Fibroblast of skin of scalp (primary cell): ENCODE data around the gene CDC25B.
"Not testable (repeated sequence)": the region's sequence is repeated elsewhere in the genome, so short reads cannot be mapped to it uniquely, and the experiment has no call there.

Experiments
- DNase-seq: peaks from one replicate; pipeline ENCODE4 v3.0.0-alpha.2; 2013

The CDC25B gene

DNA sequence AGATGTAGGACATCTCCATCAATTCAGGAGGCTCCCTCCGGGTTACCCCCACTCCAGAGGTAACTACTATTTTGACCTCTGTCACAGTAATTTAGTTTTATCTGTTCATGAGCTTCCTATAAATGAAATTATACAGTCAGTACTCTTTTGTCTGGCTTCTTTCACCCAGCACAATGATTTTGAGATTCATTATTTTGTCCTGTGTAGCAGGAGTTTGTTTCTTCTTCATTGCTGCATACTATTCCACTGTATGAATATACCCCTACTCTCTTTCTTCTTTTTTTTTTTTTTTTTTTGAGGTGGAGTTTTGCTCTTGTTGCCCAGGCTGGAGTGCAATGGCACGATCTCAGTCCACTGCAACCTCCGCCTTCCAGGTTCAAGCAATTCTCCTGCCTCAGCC is 12.4 kb downstream of the CDC25B start:
- DNase-seq, result no peak

DNA sequence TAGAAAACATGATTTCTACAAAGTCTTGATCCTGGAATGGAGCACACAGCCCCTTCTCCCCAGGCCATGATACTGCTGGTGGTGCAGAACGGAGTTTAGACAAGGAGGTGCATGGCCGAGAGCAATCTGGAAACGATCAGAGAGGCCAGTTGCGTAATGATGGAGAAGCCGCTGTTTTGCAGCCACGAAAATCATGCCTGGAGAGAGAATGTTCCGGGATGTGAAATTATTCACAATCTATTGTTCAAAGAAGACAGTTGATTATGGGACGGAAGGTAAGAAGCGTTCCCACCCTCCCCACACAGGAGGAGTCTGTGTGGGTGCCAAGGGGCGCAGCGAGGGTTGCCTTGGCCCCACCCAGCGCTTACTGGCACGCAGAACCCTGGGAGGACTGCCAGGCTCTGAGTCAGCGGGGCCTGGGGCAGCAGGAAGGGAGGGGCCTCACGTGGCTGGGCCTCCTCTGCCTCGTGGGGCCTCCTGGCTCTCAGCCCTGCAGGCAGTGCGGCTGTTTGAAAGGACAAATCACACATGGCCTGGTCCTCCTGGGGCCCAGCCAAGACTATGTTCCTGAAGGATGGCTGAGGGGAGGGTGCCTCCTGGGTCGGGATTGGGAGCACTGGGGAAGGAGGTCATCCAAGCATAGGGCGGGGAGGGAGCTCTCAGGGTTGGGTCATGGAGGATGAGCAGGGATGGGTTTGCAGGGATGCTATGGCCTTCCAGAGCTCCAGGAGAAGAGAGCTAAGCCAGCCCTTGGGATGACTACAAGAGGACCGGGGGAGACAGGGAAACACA is 15.6 kb downstream of the CDC25B start:
- DNase-seq, result peak; percentile 99

DNA sequence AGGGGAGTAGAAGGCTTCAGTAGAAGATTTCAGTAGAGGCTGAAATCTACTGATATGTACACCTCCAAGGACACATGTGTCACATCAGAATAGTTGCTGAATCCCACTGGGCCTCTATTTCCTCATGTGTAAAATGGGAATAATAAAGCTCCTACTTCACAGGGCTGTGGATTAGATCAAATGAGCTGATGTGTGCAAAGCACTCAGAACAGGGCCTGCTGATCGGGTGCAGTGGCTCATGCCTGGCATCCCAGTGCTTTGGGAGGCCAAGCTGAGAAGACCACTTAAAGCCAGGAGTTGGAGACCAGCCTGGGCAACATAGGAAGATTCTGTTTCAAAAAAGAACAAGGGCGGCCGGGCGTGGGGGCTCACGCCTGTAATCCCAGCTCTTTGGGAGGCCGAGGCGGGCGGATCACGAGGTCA is 16.2 kb downstream of the CDC25B start:
- no peak for DNase-seq

DNA sequence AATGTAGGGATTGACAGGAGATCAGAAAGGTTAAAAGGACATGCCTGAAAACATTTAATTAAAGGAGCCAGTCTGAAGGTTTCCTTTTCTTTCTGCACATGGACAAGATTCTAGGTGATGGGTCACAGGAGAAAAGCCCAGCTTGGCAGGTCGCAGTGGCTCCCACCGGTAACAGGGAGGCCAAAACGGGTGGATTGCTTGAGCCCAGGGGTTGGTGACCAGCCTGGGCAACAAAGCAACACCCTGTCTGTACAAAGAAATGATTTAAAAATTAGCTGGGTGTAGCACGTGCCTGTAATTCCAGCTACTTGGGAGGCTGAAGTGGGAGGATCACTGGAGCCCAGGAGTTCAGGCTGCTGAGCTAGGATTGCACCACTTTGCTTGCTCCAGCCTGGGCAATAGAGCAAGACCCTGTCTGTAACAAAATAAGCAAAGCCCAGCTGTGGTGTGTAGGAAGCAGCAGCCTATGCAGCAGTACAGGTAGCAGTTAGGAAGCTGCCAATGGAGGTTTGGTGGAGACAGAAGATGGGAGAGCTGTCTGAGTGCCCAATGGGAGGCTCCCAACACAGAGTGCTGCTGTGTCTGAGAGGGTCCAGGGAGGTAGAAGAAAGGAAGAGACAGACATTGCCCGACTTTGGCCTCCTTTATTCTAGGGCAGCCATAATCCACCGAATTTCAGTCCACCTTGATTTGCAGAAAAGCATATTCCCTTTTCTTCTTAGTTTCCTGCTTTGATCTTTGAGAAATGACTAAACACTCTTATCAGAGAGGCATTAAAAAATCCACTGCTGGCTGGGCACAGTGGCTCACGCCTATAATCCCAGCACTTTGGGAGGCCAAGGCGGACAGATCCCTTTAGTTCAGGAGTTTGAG is 17.1 kb downstream of the CDC25B start:
- no peak for DNase-seq

DNA sequence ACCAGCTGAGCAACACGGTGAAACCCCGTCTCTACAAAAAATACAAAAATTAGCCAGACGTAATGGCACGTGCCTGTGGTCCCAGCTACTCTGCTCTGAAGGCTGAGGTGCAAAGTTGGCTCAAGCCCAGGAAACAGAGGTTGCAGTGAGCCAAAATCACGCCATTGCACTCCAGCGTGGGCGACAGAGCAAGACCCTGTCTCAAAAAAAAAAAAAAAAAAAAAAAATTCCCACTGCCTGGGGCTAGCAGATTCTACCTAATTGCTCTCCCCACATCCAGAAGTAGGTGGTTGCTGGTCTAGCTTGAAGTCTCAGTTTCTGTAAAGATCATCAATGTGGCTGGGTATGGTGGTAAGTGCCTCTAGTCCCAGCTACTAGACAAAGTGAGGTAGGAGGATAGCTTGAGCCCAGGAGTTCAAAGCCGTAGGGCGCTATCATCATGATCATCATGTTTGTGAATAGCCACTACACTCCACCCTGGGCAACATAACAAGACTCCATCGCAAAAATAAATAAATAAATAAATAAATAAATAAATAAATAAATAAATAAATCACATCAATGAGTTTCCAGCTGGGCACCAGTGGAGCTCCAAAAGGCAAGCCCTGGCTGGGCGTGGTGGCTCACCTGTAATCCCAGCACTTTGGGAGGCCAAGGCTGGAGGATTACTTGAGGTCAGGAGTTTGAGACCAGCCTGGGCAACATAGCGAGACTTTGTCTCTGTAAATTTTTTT is 17.9 kb downstream of the CDC25B start:
- DNase-seq, result no peak

DNA sequence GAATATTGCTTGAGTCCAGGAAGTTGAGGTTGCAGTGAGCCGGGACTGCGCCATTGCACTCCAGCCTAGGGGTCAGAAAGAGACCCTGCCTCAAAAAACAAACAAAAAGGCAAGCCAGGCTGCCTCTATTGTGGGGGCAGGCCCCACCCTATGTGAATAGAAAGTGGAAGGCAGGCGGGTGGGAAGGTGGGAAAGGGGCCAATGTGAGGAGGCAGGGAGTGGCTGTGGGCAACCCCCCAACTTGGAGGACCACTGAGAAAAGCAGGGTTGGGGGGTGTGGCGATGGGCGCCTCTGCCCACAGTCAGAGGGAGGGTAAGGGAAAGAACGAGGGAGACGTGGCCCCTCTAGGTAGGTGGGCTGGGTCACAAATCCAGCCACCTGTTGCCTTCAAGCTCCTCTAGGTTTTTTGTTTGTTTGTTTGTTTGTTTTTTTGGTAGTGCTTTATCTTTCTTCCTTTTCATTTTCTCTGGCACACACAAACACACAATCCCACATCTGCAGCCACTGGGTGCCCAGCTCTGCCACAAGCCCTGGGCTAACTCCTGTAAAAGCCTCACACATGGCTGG is 18.9 kb downstream of the CDC25B start:
- no peak for DNase-seq

DNA sequence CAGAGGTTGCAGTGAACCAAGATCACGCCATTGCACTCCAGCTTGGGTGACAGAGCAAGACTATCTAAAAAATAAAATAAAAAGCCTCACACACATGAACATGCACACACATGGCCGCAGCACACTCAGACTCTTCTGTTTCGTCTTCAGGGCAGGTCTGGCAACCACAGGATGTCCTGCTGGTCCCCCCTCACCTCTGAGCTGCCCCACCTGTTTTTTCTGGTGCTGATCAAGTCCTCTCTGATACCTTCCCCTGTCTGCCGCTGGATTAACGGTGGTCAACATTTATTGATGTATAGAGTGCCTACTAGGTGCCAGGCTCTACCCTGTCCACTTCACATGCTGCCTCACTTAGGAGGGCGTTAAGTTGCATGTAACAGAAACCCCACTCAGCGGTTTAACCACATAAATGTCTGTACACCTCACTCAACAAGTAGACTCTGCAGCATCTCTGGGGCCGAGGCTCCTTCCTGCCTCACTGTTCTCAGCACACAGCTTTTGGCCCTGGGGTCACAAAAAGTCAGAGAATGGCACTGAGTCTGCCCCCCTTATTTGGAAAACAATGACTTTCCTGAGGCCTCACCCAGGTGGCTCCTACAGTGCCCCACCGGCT is 19.7 kb downstream of the CDC25B start:
- no peak for DNase-seq

DNA sequence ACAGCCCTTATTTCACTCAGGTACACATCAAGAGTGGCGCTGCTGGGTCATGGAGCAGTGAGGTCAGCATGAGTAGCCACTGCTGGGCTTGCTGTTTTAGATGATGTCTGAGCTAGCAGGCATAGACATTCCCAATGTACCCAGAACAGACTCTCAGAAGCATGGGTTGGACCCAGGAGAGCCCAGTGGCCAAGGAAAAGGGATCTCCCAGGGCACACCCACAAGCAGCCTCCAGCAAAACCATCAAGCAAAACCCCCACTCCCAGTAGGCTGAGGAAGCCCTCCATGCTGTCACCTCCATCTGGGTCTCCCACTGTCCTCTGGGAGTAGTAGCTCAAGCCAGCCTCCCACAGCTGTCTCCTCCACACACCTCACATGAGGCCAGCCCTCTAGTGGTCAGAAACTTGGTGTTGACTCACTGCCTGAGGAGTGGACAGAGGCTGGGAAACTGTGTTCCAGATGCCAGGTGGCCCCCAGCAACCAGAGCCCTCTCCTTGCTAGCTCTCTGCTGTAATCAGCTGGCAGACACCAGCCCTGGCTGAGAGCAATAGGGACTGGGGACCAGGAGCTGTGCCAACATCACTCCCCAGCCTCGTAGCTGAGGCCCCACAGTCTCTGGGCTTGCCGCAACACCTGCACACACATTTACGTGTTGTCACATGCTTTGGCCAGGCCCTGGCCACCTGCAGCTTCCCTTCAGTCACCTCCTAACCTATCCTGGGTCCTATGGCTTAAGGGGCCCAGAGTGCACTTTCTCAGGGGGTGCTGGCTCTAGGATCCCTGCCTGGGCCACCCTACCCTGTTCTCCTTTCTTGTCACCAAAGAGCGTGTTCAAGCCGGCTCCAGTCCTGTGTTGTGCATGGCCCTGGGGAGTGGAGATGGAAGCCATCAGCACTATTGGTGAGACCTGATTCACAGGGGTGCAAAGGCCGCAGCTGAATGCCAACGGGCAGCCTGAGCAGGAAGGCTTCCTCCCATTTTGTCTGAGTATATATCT is 22.3 kb downstream of the CDC25B start:
- peak; percentile 79 for DNase-seq

DNA sequence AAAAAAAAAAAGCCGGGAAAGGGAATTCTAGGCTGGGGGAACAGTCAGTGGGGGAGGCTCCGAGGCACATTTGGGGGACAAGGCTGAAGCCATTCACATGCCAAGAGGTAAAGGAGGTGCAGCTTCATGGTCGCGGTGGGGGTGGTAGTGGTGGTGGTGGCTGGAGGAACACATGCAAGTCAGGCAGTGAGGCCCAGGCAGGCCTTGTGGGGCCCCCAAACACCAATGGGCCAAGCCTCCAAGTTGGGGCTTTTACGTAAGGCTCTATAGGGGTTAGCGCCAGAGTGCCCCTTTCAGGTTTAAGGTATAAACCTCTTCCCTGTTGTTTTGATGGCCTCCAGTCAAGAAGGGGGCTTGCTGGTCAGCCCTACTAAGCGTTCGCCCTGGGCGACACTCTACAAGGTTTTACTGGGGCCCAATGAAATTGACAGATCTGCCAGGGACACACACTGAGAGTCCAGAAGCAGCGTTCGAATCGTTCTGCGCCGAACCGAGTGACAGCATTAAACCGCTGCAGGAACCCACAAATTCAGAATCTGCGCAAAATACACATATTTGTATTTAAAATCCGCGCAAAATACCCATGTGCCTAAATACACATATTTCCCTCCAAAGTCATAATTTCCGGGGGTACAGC is 23.4 kb downstream of the CDC25B start:
- no peak for DNase-seq

DNA sequence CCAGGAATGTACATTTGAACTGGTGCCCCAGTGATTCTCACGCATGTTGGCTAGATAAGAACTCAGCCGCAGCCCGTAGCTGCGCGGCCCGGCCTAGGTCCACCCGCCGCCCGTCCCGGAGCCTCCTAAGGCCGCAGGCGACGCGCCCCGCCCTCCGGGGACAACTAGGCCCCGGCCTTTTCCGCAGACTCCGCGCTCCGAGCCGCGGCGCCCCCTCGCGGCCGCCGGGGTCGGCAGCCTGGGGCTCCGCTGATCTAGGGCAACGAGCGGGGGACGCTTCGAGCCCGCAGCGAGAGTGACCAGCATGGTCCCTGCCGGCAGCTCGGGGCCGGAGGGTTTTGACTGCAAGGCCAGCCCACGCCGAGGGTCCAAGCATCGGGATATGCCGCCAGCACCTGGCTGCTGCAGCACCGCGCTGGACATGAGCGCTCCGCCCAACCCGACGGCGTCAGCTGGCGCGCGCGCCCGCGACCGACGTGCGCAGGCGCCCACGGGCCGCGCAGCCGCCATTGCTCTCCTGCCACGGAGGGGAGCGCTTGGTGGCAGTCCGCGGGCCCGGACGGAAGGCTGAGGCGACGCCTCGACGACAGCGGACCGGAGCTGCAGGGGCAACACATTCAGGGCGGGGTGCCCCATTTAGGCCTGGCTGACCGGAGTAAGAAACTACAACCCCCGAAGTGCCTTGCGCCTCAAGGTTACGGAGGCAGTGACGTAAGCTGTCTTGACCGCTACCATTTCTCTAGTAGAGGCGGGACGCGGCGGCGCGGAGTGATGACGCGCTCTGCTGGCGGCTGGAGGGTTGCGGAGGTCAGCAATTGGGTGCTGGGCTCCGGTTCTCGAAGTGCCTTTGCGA is 24.2 kb downstream of the CDC25B start, which contains the start of gene AP5S1:
AP5S1 (plus strand) TSS at position 500 of the 853 bp plus-strand sequence. CDS start 1,571 bp downstream, outside the sequence.
- DNase-seq, result peak; percentile 96

DNA sequence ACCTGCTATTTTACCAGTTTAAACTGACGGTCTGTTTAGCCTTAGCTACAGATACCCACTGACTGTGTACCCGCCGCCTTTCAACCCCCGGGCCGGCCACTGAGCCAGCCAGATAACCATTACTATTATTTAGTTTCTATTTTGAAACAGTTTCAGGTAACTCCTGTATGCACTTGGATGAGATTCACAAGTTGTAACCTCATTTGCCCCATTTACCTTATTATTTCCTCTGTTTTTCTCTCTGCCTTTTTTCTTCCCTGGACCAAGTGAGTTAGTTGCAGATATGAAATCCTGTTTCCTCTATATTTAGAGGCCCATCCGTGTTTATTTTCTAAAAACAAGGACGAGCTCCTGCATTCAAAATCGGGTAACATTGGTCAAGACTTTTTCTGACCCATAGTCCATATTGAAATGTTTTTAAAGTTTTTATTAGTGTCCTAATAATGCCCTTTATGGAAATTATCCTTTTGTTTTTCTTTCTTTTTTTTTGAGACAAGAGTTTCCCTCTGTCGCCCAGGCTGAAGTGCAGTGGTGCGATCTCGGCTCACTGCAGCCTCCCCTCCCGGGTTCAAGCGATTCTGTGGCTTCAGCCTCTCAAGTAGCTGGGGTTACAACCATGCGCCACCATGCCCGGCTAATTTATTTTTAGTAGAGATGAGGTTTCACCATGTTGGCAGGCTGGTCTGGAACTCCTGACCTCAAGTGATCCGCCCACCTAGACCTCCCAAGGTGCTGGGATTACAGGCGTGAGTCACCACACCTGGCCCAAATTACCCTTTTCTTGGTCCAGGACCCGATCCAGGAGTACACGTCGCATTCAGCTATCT is 25.0 kb downstream of the CDC25B start:
- DNase-seq, result no peak

DNA sequence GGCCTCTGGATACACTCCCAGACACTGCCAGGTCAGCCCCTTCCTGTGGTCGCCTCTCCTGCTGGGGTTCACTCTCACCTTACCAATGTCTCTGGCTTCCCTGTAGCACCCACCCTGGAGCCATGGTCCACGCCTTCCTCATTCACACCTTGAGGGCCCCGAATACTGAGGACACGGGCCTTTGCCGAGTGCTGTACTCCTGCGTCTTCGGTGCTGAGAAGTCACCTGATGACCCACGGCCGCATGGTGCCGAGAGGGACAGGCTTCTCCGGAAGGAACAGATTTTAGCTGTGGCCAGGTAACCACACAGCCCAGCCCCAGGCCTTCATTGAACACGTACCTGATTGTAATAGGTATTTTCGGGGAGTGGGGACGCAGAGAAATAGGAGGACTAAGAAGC is 25.9 kb downstream of the CDC25B start:
- no peak for DNase-seq

DNA sequence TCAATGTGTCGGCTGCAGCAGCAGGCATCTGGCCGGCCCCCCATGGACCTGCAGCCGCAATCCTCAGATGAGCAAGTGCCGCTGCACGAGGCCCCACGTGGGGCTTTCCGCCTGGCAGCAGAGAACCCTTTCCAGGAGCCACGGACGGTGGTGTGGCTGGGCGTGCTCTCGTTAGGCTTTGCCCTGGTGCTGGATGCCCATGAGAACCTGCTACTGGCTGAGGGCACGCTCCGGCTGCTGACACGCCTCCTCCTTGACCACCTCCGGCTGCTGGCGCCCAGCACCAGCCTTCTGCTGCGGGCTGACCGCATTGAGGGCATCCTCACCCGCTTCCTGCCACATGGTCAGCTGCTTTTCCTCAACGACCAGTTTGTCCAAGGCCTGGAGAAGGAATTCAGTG is 27.8 kb downstream of the CDC25B start:
- DNase-seq, result no peak

DNA sequence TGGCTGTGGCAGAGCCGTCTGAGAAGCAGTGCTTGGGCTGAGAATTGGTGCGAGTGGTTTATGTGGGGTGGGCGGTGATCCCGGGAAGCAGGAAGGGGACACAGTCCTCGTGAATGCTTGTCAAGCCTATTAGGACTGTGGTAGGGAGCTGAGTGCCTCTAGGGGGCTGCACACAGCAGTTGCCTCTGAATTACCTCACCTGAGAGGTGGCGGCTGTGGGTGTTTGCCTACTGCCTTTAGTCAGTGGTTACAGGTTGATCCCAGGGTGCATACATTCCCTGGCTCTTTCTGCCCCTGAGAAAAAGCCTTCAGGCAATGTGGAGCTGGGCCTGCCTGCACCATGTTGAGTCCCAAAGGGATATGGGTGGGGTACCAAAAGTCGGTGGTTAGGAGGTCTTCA is 29.4 kb downstream of the CDC25B start:
- no peak for DNase-seq

DNA sequence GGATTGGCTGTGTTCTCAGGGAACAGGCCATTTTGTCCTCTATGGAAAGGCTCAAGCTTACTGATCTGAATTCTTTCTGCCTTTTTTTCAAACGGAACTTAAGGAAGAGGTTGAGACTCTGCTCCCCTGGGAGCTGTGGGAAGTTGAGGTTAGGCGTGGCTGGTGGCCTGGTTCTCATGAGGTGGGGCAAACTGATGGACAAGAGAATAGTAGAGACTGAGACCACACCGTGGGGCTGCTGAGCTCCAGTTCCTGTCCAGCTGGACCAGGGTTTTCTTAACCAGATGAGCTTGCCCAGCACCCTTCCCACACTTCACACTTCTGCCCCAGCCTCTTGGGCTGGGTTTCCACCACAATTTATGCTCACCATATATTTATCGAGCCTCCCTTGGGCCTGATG is 30.3 kb downstream of the CDC25B start:
- DNase-seq, result no peak

DNA sequence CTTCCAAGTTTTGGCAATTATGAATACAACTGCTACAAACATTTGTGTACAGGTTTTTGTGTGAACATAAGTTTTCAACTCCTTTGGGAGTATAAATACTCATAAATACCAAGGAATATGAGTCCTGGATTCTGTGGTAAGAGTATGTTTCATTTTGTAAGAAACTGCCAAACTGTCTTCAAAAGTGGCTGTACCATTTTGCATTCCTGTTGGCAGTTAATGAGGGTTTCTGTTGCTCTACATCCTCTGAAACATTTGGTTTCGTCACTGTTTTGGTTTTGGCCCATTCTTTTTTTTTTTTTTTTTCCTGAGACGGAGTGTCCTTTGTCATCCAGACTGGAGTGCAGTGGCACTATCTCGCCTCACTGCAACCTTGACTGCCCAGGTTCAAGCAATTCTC is 32.7 kb downstream of the CDC25B start:
- DNase-seq, result no peak

DNA sequence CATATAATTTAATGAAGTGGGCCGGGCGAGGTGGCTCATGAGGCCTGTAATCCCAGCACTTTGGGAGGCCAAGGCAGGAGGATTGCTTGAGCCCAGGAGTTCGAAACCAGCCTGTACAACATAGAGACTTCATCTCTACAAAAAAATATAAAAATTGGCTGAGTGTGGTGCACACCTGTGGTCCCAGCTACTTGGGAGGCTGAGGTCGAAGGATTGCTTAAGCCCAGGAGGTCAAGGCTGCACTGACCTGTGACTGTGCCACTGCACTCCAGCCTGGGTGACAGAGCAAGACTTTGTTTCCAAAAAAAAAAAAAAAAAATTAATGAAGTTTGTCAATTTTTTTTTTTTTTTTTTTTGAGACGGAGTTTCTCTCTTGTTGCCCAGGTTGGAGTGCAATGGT is 33.8 kb downstream of the CDC25B start:
- DNase-seq, result not testable (repeated sequence)

DNA sequence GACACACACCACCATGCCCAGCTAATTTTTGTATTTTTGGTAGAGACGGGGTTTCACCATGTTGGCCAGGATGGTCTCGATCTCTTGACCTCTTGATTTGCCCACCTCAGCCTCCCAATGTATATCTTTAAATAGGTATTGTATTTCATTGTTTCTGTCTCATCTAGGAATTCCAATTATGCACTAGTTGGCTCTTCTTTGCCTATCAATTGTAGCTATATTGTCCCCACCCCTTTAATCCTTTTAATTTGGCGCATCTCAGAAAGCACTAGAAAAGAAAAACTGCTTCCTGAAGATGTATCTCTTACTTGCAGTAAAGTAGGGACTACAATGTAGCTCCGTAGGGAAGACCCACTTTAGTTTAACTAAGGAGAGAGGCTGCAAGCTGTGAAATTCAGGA is 40.0 kb downstream of the CDC25B start:
- DNase-seq, result no peak
